Measurements from ENCODE around the gene ABHD11. TPM values are rescaled to one million over a fixed set of nuclear protein-coding genes. Genes with fewer than 3 reads are reported as not detected.

ABHD11 gene
- total and polyA plus RNA-seq, 9 of the 15 experiments (the other 6 are each of a cell fraction or from before 2014, with no cell fraction given), result 7.7 to 44.2 (median 18.9) TPM

- peak; percentile 3; the same call in 2 of the 3 replicates for ATAC-seq
- no peaks in the 10 kb centered on the region for H3K9me3 ChIP-seq (replicated peaks; ENCODE audit: control insufficient read depth, insufficient read depth, low read depth, low read length)
- peaks cover 2 to 58% of the 10 kb centered on the region in 2 experiments; a peak in 4 of 5 replicates for H3K4me1 ChIP-seq (replicated peaks in 1 of 2; ENCODE audit: control insufficient read depth in 2 of 2, insufficient read depth in 2 of 2, low read length in 2 of 2)
- POLR2A ChIA-PET, result interaction anchor here (0.5 to 2.3 kb wide), 7 partner anchors 9 to 144 kb away, joined by 3 to 9 read pairs (median 3); no protein-coding TSS in a partner anchor
- no peak for DNase-seq (ENCODE audit: extremely low read depth in 1 of 4, low spot score in 3 of 4)
- CTCF ChIA-PET (ENCODE audit: low intra/inter-chr PET ratio), result no interaction called here
- BruUV-seq (replicated peaks), result no TSS peak
- H3K4me2 ChIP-seq (ENCODE audit: insufficient read depth, low read length), result peak overlapping the region; percentile 91
- H3K9ac ChIP-seq (ENCODE audit: insufficient read depth in 1 of 2, low read depth in 2 of 2, low read length in 2 of 2), result peak overlapping the region; percentile 92 to 98
- peaks cover 19% of the 10 kb centered on the region for H3K79me2 ChIP-seq (ENCODE audit: control insufficient read depth, insufficient read depth, low read length)
- H4K20me1 ChIP-seq (replicated peaks; ENCODE audit: control insufficient read depth, insufficient read depth, low read length), result peaks cover 21% of the 10 kb centered on the region
- in situ Hi-C loops (cut with MboI), result loop anchor here (10.0 kb wide), 1 partner anchor 405 kb away; no protein-coding TSS in a partner anchor
- no peaks in the 10 kb centered on the region for H3K27me3 ChIP-seq (ENCODE audit: control insufficient read depth in 2 of 2, insufficient read depth in 2 of 2, low read length in 2 of 2)
- intact Hi-C loops (cut with micrococcal nuclease), result loop anchor here (2.0 to 10.0 kb wide), 2 partner anchors 115 to 405 kb away; no protein-coding TSS in a partner anchor
- WGBS (ENCODE audit: insufficient coverage, low coverage, missing lambda C conversion rate), result 52% methylated on average over 13 of the region's 13 CpGs
- peak overlapping the region; percentile 62 for H3K4me3 ChIP-seq
- FAIRE-seq, result no peak
- H3K9me1 ChIP-seq (ENCODE audit: control insufficient read depth, insufficient read depth, low read length), result peaks cover 4% of the 10 kb centered on the region
- H3K27ac ChIP-seq (ENCODE audit: extremely low read depth, low read depth, low read length), result peak overlapping the region; percentile 86
- H3K36me3 ChIP-seq (ENCODE audit: control insufficient read depth, insufficient read depth, low read length), result peaks cover 24% of the 10 kb centered on the region
- H2AFZ ChIP-seq (ENCODE audit: low read depth, low read length), result peak overlapping the region; percentile 93
- 0 out of 2 replicates have a peak, but pooled peaks have one; percentile 2 for TF ChIP-seq ZNF695 (CRISPR knock-in tag; IDR thresholded peaks at IDR 0.05)
- TF ChIP-seq KLF16 (IDR thresholded peaks at IDR 0.05), result no peak
- TF ChIP-seq ZNF12 (CRISPR knock-in tag; IDR thresholded peaks at IDR 0.05), result peak; percentile 4; the same call in 1 of the 2 replicates
- TF ChIP-seq AFF1 (IDR thresholded peaks at IDR 0.05; ENCODE audit: low read depth in 1 of 2, partially characterized antibody in 2 of 2), result peak in 1 of 2 experiments; percentile 31
- peak; percentile 42; the same call in 1 of the 2 replicates for TF ChIP-seq AFF4 (CRISPR knock-in tag; IDR thresholded peaks at IDR 0.05)
- TF ChIP-seq IRF1 (CRISPR knock-in tag; IDR thresholded peaks at IDR 0.05; ENCODE audit: borderline replicate concordance), result no peak
- TF ChIP-seq IFI16 (CRISPR knock-in tag; IDR thresholded peaks at IDR 0.05), result no peak
- TF ChIP-seq ZNF384 (IDR thresholded peaks at IDR 0.05; ENCODE audit: low read depth, low read length), result 0 out of 2 replicates have a peak, but pooled peaks have one; percentile 39
- TF ChIP-seq ZNF583 (CRISPR knock-in tag; IDR thresholded peaks at IDR 0.05), result 0 out of 2 replicates have a peak, but pooled peaks have one; percentile 2
- TF ChIP-seq FOSL1 (tag; conservative IDR thresholded peaks at IDR 0.05), result 0 out of 2 replicates have a peak, but pooled peaks have one; percentile 8
- TF ChIP-seq E2F6 (IDR thresholded peaks at IDR 0.05; ENCODE audit: borderline replicate concordance in 1 of 2, extremely low read depth in 1 of 2, insufficient read depth in 1 of 2, insufficient read length in 1 of 2, low read depth in 1 of 2, low read length in 1 of 2, poor library complexity in 1 of 2, severe bottlenecking in 1 of 2), result peak in 1 of 2 experiments; percentile 45
Observed at GRCh38 chr7:73739387-73739767, 775 bp upstream of the ABHD11 start.

Data from K562 (cell line).